Putamen (tissue), 1 donor: ENCODE data around the gene SERPINB6.

ENCODE experiments used
- DNase-seq: peaks from one replicate; pipeline ENCODE4 v3.0.0-alpha.2; 2016; ENCODE audit warnings: low spot score

Gene SERPINB6

DNA sequence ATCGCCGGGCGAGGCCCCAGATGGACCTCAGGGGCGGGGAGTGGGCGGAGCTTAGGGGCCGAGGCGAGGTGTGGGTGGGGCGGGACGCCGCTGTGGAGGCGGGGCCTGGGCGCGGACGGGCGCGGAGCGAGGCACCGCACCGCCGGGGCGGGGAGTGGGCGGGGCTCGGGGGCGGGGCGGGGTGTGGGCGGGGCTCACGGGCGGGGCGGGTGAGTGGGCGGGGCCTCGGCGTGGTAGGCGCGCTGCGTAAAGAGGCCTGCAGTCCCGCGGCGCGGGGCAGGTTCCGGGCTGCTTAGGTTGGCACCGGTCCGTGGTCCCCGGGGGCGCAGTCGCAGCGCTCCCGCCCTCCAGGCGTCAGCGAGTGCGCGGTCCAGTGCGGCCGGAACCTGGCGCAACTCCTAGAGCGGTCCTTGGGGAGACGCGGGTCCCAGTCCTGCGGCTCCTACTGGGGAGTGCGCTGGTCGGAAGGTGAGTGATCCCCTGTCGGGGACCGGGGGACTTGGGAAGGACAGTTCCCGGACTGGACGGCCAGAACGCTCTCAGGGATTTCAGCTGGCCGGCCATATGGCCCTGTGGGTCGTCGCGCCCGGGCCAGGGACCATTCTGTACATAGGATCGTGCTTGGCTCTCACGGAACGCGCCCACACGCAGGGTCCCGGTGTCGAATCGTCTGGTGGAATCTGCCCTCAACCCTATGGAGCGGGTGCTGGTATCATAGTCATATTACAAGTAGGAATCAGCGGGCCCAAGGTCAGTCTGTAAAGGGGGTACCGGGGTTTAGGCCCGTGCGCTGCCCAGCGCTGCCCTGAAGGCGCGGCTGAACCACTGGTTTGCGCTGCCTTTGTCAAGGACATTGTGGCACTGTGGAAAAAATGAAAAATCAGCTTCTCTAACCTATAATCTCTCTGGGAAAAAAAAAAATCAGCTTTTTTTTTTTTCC lies 28.5 kb upstream of the SERPINB6 start, which contains the start of gene NQO2:
Gene NQO2 (plus strand): TSS at position 277 of the 940 bp plus-strand sequence. CDS start 6,659 bp downstream, outside the sequence.
- peak; percentile 86 for DNase-seq

DNA sequence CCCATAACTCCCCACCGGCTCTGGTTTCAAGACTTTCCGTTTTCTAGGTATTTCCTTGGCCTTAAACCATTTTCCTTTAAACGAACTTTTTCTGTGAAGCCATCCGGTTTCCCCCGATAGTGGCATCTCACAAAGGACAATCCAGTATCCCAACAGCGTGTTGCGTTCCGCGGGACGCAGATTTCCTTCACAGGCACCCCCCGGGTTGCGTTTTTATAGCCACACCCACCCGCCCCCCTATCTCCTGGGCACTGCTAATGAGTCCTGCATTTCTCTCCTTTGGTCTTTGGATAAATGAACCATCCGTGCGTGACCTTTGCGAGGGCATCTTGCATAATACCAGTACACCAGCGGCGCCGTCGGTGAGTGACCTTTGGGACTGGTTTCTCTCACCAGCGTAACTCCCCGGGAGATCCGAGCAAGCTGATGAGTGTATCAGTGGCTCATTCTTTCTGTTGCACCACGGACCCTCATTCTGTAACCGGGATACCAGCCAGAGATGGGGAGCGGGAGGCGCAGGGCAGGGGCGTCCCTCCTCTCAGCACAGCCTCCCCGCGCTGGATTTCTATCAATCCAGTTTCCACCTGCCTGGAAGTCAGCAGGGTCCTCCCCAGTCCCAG lies 27.7 kb upstream of the SERPINB6 start:
- DNase-seq: no peak

DNA sequence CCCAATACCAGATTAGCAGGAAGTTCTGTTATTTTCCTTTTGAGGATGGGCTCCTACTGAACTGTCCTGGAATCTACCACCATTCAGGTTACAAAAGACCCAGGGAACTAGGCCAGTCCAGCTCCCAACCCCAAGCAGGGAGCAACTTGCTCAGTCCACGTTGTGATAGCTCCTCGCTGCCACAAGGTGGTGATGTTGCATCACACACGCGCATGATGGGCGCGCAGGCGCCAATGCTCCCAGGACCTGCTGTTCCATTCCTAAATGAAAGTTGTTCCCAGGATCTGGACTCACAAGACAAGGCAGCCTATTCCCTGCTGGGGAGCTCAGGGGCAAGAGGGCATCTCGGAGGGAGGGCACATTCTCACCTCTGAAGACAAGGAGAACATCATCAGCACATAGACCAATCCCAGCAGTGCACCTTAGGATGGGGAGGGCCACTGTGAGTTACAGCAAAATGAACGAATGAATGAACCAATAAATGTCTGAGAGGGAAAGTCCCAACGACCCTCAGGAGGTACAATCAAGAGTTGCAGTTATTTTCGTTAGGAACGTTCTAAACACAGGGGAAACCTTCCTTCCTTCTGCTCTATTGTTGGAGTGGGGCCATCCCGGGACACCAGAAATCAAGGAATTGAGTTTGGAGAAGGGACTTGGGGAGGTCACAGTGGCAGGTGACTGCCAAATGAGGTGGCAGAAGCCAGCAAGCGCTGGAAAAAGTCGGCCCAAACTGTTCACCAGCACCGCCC lies 27.1 kb upstream of the SERPINB6 start:
- peak; percentile 27 for DNase-seq

DNA sequence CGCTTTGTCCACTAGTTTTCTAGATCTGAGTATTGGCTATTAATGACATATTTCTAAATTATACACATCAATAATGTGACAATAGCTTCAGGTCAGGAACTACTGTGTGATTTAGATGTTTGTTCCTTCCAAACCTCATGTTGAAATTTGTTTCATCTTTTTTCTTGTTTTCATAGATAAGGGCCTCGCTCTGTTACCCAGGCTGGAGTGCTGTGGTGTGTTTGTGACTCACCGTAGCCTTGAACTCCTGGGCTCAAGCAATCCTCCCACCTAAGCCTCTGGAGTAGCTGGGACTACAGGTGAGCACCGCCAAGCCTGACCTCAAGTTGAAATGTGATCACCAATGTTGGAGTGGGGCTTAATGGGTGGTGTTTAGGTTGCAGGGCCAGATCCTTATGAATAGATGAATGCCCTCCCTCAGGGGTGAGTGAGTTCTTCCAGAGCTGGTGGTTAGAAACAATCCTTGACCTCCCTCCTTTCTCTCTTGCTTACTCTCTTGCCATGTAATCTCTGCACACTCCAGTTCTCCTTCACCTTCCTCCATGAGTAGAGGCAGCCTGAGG lies 22.5 kb upstream of the SERPINB6 start:
- no peak for DNase-seq

DNA sequence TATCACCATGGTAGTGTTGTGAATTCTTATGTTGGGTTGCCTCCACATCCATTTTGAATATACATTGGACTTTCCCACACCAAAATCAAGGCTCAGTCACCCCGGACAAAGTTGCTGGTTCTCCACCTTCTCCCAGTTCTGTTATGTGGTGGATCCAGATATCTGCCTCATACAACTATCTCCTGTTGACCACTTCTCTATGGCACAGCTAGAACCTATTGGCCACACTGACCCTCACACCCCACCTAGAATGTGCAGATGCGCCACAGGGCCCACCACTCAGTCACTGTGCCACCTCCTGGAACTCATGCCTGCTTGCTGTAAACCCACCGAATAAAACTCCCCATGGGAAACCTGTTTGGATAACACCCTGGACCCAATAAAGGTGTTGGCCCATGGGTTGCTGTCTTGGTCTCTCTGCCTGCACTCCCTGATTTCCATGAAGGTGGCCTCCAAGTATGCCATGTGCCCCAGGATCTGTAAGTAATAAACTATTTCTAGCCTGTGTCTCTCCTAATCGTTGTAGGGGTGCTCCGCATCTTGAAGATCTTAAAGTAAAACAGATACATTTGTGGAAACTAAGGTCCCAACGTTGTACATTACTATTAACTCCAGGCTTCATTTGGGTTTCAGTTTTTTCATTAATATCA lies 21.1 kb upstream of the SERPINB6 start:
- no peak for DNase-seq

DNA sequence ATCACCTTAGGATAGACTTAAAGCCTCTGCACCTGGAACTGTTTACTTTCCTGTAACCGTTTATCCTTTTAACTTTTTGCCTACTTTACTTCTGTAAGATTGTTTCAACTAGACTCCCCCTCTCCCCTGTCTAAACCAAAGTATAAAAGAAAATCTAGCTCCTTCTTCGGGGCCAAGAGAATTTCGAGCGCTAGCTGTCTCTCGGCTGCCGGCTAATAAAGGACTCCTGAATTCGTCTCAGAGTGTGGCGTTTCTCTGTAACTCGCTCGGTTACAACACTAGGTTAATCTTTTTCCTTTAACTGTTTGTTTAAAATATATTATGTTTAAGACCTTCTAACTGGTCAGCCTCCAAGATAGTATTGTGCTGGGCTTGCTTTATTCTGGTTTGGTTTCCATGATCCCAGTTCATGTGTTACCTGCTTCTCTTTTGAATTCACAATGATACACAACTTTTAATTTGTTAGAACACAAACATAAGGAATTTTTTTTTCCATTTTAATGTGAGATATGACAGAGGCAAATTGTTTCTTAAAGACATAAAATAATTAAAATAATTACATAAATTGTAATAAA lies 19.7 kb upstream of the SERPINB6 start:
- no peak for DNase-seq

DNA sequence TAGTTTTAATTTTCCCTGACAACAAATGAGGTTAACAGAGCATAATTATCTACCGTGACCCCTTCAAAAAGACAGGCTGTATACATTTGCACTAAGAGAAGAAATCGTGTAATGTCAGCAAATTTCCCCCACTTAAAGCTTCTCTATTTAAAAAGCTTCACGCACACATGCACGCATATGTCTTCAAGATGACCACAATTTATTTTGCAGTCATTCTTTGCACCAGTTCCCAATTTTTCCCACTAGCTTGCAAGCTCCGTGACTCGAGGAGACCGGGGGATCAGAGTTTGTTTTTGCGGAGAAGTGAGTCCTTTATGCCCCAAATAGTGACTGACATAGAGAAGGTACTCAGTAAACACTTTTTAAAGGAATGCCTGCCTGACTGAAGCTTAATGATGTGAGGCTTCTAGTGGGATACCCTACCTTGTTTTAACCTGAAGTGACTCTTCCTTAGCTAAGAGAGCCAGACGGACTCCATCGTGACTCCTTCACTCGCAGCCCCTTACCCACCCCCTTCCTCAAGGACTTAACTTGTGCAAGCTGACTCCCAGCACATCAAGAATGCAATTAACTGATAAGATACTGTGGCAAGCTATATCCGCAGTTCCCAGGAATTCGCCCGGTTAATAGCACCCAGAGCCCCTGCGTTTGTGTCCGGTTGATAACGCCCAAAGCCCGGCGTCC lies 19.0 kb upstream of the SERPINB6 start:
- peak; percentile 48 for DNase-seq

DNA sequence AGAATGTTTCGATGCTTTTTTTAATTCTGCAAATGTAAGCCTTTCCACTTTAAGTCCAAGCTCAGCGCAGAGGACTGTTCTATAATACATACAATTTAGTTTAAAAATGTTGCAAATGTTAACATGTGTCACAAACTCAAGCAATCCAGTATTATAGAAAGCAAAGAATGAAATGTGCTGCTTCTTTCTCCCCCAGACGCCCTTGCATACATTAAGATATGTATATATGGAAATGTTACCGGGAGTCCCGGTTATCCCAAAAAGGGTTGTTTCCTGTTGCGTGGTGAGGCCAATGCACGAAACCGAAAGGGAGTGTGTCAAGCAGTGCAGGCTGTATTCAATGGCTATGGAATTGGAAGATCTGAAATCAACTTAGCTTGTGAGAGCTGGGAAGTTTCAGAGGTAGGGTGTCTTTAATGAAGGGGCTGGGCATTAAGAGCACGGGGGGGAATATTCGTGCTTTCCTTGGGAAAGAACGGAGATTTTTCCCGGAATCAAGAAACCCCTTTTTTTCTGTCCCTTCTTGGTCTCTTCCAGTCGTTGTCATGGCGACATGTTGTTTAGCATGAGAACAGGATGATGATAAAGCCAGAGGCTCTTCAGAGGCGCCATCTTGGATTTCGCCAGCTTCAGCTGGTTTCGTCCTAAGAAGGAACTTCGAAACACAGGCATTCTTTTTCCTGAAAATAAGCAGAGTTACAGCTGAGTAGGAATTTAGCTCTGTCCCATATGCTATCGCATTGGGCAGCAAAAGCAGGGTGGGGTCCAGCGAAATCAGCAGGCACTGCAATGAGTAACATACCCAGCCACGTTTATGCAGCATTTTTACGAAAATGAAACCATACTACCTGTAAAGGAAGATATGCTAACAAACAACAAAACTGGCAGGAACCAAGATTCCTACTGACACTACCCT lies 18.2 kb upstream of the SERPINB6 start:
- DNase-seq: peak; percentile 97

DNA sequence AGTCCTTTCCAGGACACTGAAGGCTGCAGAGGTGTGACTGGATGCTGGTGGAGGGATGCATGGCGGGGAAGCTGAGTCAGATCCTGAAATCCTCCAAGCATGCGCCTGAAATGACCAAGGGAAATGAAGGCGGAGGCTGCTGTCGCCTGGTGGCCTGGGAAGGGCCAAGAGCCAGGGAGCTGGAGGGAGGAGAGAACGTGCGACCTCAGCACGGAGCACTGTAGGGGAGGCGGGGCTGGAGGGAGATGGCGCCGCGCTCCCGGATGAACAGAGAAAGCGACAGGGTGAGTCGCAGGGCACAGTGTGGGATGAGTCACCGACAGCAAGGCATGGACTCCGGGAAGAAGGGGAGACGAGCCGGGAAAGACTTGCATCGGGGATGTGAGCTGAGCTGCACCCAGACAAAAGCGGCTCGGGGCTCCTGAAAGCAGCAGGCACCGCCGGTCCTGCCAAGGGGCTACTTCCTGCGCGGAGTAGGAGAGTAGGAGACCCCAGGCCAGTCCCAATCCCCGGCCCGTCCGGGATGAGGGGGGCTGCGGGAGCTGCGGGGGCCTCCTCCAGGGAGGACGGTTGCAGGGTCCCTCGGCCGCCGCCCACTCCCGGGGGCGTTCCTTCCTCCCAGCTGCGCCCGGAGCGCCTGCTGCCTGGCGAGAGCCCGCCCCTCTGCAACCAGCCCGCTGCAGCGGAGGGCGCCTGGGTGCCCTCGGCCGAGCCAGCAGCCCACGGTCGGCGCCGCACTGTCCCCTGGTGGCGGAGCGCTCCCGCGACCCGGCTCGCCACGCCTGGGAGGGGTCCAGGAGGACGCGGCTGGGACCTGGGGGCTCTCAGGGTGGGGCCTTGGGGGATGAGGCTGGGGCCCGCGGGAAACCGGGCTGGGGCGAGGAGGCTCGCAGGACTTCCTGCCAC lies 17.3 kb upstream of the SERPINB6 start:
- peak; percentile 91 for DNase-seq

DNA sequence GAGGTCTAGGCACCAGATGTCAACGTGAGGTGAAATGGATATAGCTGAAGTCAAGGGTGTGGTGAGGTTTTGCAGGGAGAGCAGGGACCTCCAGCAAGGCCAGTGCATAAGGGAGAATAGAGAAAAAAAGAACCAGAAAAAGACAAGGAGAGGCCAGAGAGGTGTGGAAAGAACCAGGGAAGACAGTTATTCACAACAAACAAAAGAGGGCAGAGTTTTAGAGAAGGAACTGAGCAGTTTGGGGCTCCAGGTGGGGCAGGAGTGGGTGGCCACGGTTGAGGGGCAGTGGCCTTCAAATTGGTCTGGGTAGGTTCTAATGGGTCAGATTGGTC lies 16.7 kb upstream of the SERPINB6 start:
- DNase-seq: no peak

DNA sequence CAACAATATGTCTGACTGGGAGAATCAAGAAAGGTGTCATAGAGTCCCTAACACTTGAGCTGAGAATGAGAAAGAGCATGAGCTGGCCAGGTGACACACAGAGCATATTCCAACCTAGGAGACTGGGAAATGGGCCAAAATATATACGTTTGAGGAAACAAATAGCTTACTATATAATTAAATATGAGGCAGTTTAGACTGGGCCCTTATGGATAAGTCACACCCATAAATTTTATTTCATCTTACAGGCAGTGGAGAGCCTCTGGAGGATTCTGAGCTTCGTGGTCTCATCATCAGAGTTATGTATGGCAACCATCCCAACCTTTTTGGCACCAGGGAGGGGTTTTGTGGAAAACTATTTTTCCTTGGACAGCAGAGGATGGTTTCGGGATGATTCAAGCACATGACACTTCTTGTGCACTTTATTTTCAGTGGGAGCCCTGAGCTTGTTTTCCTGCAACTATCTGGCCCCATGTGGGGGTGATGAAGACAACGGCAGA lies 15.4 kb upstream of the SERPINB6 start:
- no peak for DNase-seq

DNA sequence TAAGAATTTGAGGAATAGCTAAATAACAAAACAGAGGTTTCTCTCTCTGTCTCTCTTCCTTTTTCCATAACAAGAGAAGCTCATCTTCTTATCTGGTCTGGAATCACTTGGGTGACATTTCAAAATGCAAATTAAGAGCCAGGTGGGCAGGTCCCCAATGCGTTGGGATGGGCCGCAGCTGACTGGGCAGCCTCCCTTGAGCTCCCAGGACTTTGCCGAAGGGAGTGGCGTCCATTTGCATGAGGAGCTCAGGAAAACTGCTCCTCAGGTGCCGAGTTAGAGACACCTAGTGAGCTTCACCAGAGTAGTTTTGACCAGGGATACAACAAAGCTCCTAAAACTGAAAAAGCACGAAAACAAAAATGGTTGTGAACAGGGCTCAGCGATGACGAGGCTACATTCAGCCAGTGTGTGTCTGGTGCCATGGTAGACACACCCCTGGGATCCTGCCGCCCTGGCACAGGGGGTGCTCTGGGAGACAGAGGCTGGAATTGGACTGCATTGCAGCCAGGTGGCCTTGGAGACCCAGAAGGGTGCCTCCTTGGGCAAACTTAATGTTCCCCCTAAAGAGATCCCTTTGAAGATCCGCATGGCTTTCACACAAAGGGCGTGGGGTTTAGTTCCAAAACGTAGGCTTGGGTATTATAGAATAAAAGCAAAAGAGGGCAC lies 13.5 kb upstream of the SERPINB6 start:
- no peak for DNase-seq

DNA sequence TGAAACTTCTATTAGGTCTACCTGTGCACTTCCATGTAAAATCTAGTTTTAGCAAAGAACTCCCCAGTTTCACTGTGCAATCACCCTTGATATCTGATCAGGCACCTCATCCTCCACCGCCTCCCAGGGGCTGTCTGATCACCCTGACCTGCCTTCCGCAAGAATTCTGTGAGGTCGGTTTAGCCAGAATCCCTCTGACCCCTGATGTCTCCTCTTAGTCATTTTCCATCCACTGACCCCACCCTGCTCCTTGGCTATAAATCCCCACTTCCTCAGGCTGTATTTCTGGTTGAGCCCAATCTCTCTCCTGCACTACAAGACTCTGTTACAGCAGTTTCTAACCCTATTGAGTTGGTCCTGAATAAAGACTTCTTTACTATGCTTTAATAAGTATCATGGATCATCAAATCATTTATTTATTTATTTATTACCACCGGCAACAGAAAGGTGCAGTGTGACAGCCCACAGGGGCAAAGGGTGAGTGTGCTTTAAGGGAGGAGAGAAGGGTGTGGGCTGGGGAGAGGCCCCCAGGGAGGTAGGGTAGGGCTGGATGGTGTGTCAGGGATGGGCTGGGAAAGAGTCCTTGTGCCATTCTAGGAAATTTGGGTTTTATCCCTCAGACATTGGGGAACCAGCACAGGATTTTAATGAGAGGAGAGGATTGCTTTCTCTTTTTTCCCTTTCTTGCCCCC lies 11.2 kb upstream of the SERPINB6 start:
- DNase-seq: no peak

DNA sequence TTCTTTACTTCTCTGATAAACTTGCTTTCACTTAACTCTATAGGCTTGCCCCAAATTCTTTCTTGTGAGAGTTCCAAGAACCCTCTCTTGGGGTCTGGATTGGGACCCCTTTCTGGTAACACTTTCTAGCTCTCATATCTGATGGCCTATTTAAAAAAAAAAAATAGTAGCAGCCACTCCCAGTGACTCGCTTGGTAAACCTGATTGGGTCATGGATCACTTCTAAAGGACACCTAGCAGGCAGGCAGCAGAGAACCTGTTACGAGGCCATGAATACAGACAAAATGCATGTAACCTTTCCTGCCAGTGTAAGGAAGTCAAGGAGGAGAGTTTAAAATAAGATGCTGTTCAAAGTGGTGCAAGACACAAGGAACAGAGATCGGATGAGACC lies 9.1 kb upstream of the SERPINB6 start:
- DNase-seq: no peak

DNA sequence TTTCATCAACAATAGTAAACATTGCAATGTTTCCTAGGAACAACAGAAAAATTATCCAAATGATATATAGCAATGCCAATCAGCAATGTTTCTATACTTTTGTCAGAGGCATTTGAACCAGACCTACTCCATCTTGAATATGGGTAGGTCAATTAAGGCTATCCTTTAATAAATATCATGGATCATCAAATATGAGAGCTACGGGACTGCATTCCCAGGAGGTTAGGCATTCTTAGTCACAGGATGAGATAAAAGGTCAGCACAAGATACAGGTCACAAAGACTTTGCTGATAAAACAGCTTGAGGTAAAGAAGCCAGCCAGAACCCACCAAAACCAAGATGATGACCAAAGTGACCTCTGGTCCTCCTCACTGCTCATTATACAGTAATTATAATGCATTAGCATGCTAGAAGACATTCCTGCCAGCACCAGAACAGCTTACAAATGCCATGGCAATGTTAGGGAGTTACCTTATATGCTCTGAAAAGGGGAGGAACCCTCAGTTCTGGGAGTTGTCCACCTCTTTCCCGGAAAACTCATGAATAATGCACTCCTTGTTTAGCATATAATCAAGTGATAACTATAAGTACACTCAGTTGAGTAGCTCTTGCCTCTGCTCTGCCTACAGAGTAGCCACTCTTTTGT lies 8.6 kb upstream of the SERPINB6 start:
- no peak for DNase-seq

DNA sequence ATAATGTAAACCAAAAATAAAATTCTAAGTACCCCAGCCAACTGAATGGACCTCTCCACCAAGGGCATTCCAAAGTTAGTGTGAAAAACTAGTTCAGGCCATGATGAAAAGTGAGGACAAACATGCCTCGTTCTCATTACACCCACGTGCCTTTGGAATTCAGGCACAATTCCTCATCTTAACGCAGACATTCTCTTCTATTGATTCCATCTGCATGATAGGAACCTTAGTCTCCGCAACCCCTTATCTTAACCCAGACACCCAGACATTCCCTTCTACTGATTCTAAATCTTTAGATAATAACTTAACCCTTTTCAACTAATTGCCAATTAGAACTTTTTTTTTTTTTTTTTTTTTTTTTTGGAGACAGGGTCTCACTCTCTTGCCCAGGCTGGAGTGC lies 7.6 kb upstream of the SERPINB6 start:
- DNase-seq: no peak
